Measurements from ENCODE around the gene CREB3L2. TPM values are rescaled to one million over a fixed set of nuclear protein-coding genes. Genes with fewer than 3 reads are reported as not detected.

CREB3L2 gene
- total and polyA plus RNA-seq, 2 of the 8 experiments (the other 6 are each of a cell fraction or from before 2014, with no cell fraction given), result 14.4 to 48.3 TPM

- no peak overlapping the region for H2AK5ac ChIP-seq (ENCODE audit: low read depth, low read length)
- H2BK120ac ChIP-seq (replicated peaks; ENCODE audit: low read depth, low read length), result no peak overlapping the region
- H3K18ac ChIP-seq (ENCODE audit: extremely low read depth, low read length), result no peak overlapping the region
- no peak overlapping the region for H3K4me3 ChIP-seq (ENCODE audit: extremely low read depth in 1 of 4, insufficient read depth in 2 of 4, low read depth in 3 of 4, low read length in 4 of 4)
- DNase-seq (ENCODE audit: low read depth in 1 of 2, low spot score in 2 of 2), result no peak
- no peak overlapping the region for H2BK12ac ChIP-seq (ENCODE audit: low read depth, low read length)
- H3K27ac ChIP-seq (ENCODE audit: low read depth, low read length), result no peak overlapping the region
- no peak overlapping the region for H3K4ac ChIP-seq (replicated peaks; ENCODE audit: insufficient read length, low read depth, low read length)
- H3K23ac ChIP-seq (ENCODE audit: insufficient read length), result no peak overlapping the region
- no peak overlapping the region for H4K5ac ChIP-seq (ENCODE audit: insufficient read length, low read depth, low read length)
- H2BK5ac ChIP-seq (ENCODE audit: low read depth, low read length), result no peak overlapping the region
- no peak overlapping the region for H3K4me2 ChIP-seq (ENCODE audit: insufficient read depth in 1 of 2, low read depth in 2 of 2, low read length in 2 of 2)
- ChIA-PET POLR2A (ENCODE audit: partially characterized antibody) (no interaction called here), CTCF (ENCODE audit: partially characterized antibody) (interaction anchor here (0.7 to 1.5 kb wide), 2 partner anchors 30 to 214 kb away, joined by 3 to 7 read pairs; no protein-coding TSS in a partner anchor)
- H3K56ac ChIP-seq (replicated peaks; ENCODE audit: insufficient read length, low read depth, low read length), result no peak overlapping the region
- 95% methylated on average over 1 of the region's 1 CpG; no CpG with 5 or more reads in 1 of the 2 experiments for WGBS, 2 experiments (ENCODE audit: extremely low coverage in 1 of 2, insufficient coverage in 1 of 2, insufficient read length in 1 of 2, insufficient replicate concordance in 2 of 2, low coverage in 1 of 2, low lambda C conversion rate in 2 of 2, missing lambda C conversion rate in 1 of 2)
- no peaks in the 10 kb centered on the region for H3K27me3 ChIP-seq (replicated peaks in 1 of 4; ENCODE audit: control insufficient read depth in 3 of 4, extremely low read depth in 1 of 4, insufficient read depth in 3 of 4, low read length in 3 of 4)
- H3K9me3 ChIP-seq (ENCODE audit: insufficient read depth in 2 of 2, low read depth in 1 of 2, low read length in 1 of 2), result no peaks in the 10 kb centered on the region
- no peaks in the 10 kb centered on the region for H3K79me1 ChIP-seq (ENCODE audit: low read depth, low read length)
- H2BK15ac ChIP-seq (ENCODE audit: low read length), result no peak overlapping the region
- H3K4me1 ChIP-seq (replicated peaks in 1 of 4; ENCODE audit: control insufficient read depth in 3 of 4, insufficient read depth in 4 of 4, low read length in 3 of 4), result peaks cover 0 to 4% (median 1%) of the 10 kb centered on the region in 4 experiments; a peak in 2 of 7 replicates
- no peak overlapping the region for H2BK20ac ChIP-seq (ENCODE audit: low read length)
- H4K20me1 ChIP-seq (replicated peaks in 1 of 2; ENCODE audit: control insufficient read depth in 1 of 2, insufficient read depth in 2 of 2, low read length in 2 of 2), result no peaks in the 10 kb centered on the region
- no peak overlapping the region for H2AFZ ChIP-seq (ENCODE audit: low read length)
- TF ChIP-seq SIN3A (conservative IDR thresholded peaks at IDR 0.05 in 1 of 2, IDR thresholded peaks at IDR 0.05 in 1 of 2; ENCODE audit: low read depth in 1 of 2, low read length in 2 of 2) (no peak), SP2 (IDR thresholded peaks at IDR 0.05; ENCODE audit: low read length) (no peak), KDM4A (IDR thresholded peaks at IDR 0.05; ENCODE audit: low read depth, low read length, severe bottlenecking) (no peak), PHF8 (conservative IDR thresholded peaks at IDR 0.05; ENCODE audit: low read depth, low read length) (no peak), EZH2 (IDR thresholded peaks at IDR 0.05; ENCODE audit: low read depth, low read length, severe bottlenecking) (no peak)
- no peaks in the 10 kb centered on the region for H3K79me2 ChIP-seq (ENCODE audit: control insufficient read depth in 1 of 2, insufficient read depth in 2 of 2, low read length in 2 of 2)
- H3K14ac ChIP-seq (ENCODE audit: insufficient read length), result no peak overlapping the region
- H3K9ac ChIP-seq (replicated peaks in 1 of 4; ENCODE audit: extremely low read depth in 1 of 4, low read depth in 3 of 4, low read length in 3 of 4), result no peak overlapping the region
- no peak for FAIRE-seq
- no peak overlapping the region for H4K91ac ChIP-seq (replicated peaks; ENCODE audit: insufficient read length, low read length)
- H3K23me2 ChIP-seq (ENCODE audit: low read depth, low read length), result no peaks in the 10 kb centered on the region; the same call in 1 of the 2 replicates
- H3K36me3 ChIP-seq (ENCODE audit: control insufficient read depth in 2 of 4, insufficient read depth in 4 of 4, low read length in 3 of 4), result peaks cover 0 to 10% (median 0%) of the 10 kb centered on the region in 4 experiments; a peak in 3 of 8 replicates
- no peak overlapping the region for H4K8ac ChIP-seq (ENCODE audit: extremely low read depth, insufficient read depth, low read length)
These were observed 131.8 kb downstream of the CREB3L2 start for GRCh38 chr7:137870078-137870477.
